Breast epithelium (tissue), 4 donors: ENCODE results near the gene RIPOR3. TPM values are rescaled to one million over a fixed set of nuclear protein-coding genes. Genes with fewer than 3 reads are reported as not detected.
"Not testable (repeated sequence)": the region's sequence is repeated elsewhere in the genome, so short reads cannot be mapped to it uniquely, and the experiment has no call there.

ENCODE experiments used
- DNase-seq, 2 donors: peaks; one replicate each; pipeline ENCODE4 v3.0.0-alpha.2; 2019; ENCODE audit warnings: low spot score in 2 of 2
- H3K27ac ChIP-seq, 2 donors: fragments of 200-600 bp; sonication (generic) in 1 of 2; one replicate each; pipeline ENCODE4 v1.5.1; 2016 to 2019; ENCODE audit warnings: mild to moderate bottlenecking in 1 of 2
- H3K27me3 ChIP-seq, 2 donors: fragments of 200-600 bp; sonication (generic) in 1 of 2; one replicate each; pipeline versions ENCODE4 v1.5.1 to v1.6.0; 2017 to 2019; ENCODE audit warnings: control low read depth in 1 of 2, mild to moderate bottlenecking in 1 of 2
- H3K36me3 ChIP-seq: fragments of 200-600 bp; one replicate; pipeline ENCODE4 v1.5.1; 2019
- H3K4me1 ChIP-seq, 2 donors: fragments of 200-600 bp; sonication (generic); one replicate each; pipeline ENCODE4 v1.5.1; 2016 to 2019; ENCODE audit warnings: control low read depth in 1 of 2
- H3K4me3 ChIP-seq, 3 donors: fragments of 200-600 bp; sonication (generic); 1 replicate in 2 of 3; 2 replicates in 1 of 3; pipeline ENCODE4 v1.5.1; 2016 to 2019; ENCODE audit warnings: mild to moderate bottlenecking in 3 of 3, moderate library complexity in 2 of 3
- H3K9me3 ChIP-seq, 2 donors: fragments of 200-600 bp; sonication (generic) in 1 of 2; one replicate each; pipeline ENCODE4 v1.5.1; 2016 to 2019; ENCODE audit warnings: control low read depth in 1 of 2
- CTCF ChIP-seq, 3 donors: fragments of 450-650 bp; IDR thresholded peaks; one replicate each; pipeline ENCODE4 v1.5.1; 2016 to 2017; ENCODE audit warnings: antibody characterized with exemption in 3 of 3, mild to moderate bottlenecking in 3 of 3, moderate library complexity in 3 of 3
- POLR2A ChIP-seq: fragments of 450-650 bp; IDR thresholded peaks from one replicate; pipeline ENCODE4 v1.6.1; 2016; ENCODE audit warnings: antibody characterized with exemption, mild to moderate bottlenecking, moderate library complexity
- POLR2AphosphoS5 ChIP-seq, 3 donors: sonication (generic); formaldehyde crosslinking; IDR thresholded peaks; one replicate each; pipeline ENCODE4 v1.6.1; 2017; ENCODE audit warnings: antibody characterized with exemption in 3 of 3
- intact Hi-C: fragments of 100-400 bp; cut with DNase I; formaldehyde crosslinking; loops from one replicate; pipeline ENCODE4 v1.15.1; 2023; ENCODE audit warnings: low total_unique reads
- total RNA-seq, 3 donors: library from RNA; depleted of rRNA; stranded (reverse); fragments of >200 nt; gene quantifications; one replicate each; pipeline ENCODE4 v1.1.0, GENCODE V29; 2016

Gene RIPOR3
- total RNA-seq, 3 donors from 2014 or later = 4.5 to 35.5 (median 26.9) TPM

- intact Hi-C loops = no loop called here
- TF ChIP-seq POLR2AphosphoS5 (IDR thresholded peaks at IDR 0.05) = no peak
- TF ChIP-seq POLR2A = no peak
- TF ChIP-seq CTCF (IDR thresholded peaks at IDR 0.05) = no peak
- no peaks in the 10 kb centered on the region for H3K27me3 ChIP-seq
- H3K4me1 ChIP-seq = peaks cover 0 to 17% of the 10 kb centered on the region in 2 donors
- DNase-seq = no peak
- no peak overlapping the region for H3K27ac ChIP-seq
- H3K4me3 ChIP-seq = no peak overlapping the region
- H3K36me3 ChIP-seq = no peaks in the 10 kb centered on the region
- H3K9me3 ChIP-seq = no peaks in the 10 kb centered on the region
Measured at GRCh38 chr20:50571466-50571865, 119.9 kb downstream of the RIPOR3 start.

- intact Hi-C loops = no loop called here
- Histone ChIP-seq H3K27ac (no peak overlapping the region), H3K4me1 (peaks cover 0 to 17% of the 10 kb centered on the region in 2 donors), H3K36me3 (no peaks in the 10 kb centered on the region), H3K9me3 (no peaks in the 10 kb centered on the region), H3K4me3 (no peak overlapping the region), H3K27me3 (no peaks in the 10 kb centered on the region)
- TF ChIP-seq POLR2A = no peak
- no peak for TF ChIP-seq CTCF (IDR thresholded peaks at IDR 0.05)
- TF ChIP-seq POLR2AphosphoS5 (IDR thresholded peaks at IDR 0.05) = no peak
- DNase-seq = no peak
Measured at GRCh38 chr20:50569864-50570836, 121.2 kb downstream of the RIPOR3 start.

GRCh38 chr20:50569487-50569863 is 121.9 kb downstream of the RIPOR3 start:
- H3K4me1 ChIP-seq = peaks cover 0 to 17% of the 10 kb centered on the region in 2 donors

GRCh38 chr20:50568549-50568942 is 122.8 kb downstream of the RIPOR3 start:
- TF ChIP-seq CTCF (IDR thresholded peaks at IDR 0.05) (no peak), POLR2A (no peak), POLR2AphosphoS5 (IDR thresholded peaks at IDR 0.05) (no peak)
- intact Hi-C loops = no loop called here
- Histone ChIP-seq H3K4me1 (peaks cover 0 to 17% of the 10 kb centered on the region in 2 donors), H3K4me3 (no peak overlapping the region), H3K27me3 (no peaks in the 10 kb centered on the region), H3K36me3 (no peaks in the 10 kb centered on the region), H3K27ac (no peak overlapping the region), H3K9me3 (no peaks in the 10 kb centered on the region)
- no peak for DNase-seq

More at GRCh38 chr20:50569487-50569863, 121.9 kb downstream of the RIPOR3 start:
- H3K27ac ChIP-seq, H3K4me3 ChIP-seq, H3K36me3 ChIP-seq, intact Hi-C loops, H3K27me3 ChIP-seq, H3K9me3 ChIP-seq, DNase-seq: not testable (repeated sequence)

DNA sequence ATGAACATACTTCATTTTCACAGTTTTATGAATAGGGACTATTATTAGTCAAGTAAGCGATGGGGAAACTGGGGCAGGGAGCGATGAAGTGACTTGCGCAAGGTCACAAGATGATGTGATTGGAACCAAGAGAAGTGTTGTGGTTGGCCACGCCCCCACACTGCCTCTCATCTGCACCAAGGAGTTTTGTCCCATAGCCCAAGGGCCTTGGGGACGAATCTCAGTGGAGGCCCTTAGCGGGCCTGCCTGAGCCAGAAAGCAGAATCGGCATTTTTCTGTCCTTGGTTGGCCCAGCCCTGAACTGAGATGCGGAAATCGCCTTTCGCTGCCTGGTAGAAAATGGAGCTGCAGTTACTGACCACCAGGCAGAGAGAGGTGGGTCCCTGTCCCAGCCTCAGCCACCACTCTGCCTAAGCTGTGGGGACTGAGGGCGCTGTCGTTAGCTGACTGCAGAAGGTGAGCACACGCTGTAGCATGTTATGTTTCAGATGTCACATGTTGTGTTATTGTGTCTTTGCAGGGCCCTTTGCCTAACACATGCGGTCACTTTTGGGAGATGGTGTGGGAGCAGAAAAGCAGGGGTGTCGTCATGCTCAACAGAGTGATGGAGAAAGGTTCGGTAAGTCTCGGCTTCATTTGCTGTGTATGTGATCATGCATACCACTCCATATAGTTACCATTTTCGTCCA is 123.3 kb downstream of the RIPOR3 start:
- TF ChIP-seq POLR2A (no peak), POLR2AphosphoS5 (IDR thresholded peaks at IDR 0.05) (no peak), CTCF (IDR thresholded peaks at IDR 0.05) (no peak)
- Histone ChIP-seq H3K4me1 (peaks cover 0 to 13% of the 10 kb centered on the region in 2 donors), H3K9me3 (no peaks in the 10 kb centered on the region), H3K27ac (no peak overlapping the region), H3K4me3 (no peak overlapping the region), H3K27me3 (no peaks in the 10 kb centered on the region), H3K36me3 (no peaks in the 10 kb centered on the region)
- no peak for DNase-seq
- intact Hi-C loops = no loop called here
